ENCODE results near the gene TUBB6. TPM values are rescaled to one million over a fixed set of nuclear protein-coding genes. Genes with fewer than 3 reads are reported as not detected.

TUBB6 gene
- total RNA-seq, 1 experiment from 2014 or later: 33.5 TPM

DNA sequence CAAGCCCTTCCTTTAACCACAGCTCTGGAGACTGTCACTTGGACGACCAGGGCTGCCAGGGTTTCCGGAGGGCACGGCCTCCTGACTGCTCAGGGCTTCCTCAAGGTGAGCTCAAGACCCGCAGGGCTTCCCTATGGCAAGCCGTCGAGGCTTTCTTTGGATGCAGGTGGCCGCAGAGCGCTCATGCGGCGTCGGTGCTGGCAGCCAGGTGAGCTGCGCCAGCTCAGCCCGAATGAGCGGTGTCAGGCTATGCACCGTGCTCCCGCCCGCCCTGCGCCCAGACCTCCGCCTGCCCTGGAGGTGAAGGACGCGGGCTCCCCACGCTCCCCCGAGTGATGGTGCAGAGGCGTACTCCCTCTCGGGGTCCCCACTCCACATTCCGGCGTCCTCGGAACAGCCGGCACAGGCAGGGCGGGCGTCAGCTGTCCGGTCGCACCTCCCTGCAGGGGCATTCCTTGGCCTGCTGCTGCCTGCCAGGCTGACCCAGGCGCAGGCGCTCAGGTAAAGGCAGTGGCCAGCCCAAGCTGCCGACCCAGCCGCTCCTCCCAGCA lies 20.8 kb upstream of the TUBB6 start:
- in situ Hi-C loops (cut with HindIII; ENCODE audit: low pct_unique_long_range_greater_than_20kb, low sequenced_read_pairs): no loop called here
- DNase-seq (ENCODE audit: low read depth, low spot score): no peak

DNA sequence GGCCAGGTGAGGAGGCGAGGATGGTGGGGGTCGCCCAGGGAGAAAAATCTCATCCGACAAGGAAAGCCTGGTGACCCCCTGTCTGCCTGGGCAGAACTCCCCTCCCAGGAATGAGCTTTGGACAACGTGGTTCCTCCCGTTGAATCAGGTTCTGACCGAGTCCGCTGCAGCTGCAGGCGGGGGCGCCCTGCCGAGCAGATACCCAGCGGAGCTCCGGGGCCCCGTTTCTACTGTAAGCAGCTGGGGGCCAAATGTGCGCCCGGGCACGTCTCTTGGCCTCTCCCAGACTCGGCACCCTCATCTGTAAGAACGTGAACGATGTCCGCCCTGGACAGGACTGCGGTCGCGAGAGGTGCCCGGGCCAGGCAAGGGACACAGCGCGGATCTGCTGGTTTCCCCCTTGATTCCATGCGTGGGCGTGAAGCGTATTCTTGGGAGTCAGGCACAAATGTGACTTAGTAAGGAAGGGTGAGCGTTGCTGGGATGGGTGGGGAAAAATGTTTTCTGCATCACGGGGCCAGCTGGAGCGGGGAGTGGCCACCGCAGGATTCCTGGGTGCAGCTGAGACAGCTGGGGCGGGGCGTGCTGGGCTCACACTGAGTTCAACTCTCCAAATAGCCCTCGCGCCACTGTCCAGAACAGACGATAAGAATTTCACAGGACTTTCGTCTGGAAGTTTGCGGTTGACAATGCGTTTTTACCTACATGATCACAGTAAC lies 20.2 kb upstream of the TUBB6 start:
- no peak for DNase-seq (ENCODE audit: low read depth, low spot score)
- in situ Hi-C loops (cut with HindIII; ENCODE audit: low pct_unique_long_range_greater_than_20kb, low sequenced_read_pairs): no loop called here

DNA sequence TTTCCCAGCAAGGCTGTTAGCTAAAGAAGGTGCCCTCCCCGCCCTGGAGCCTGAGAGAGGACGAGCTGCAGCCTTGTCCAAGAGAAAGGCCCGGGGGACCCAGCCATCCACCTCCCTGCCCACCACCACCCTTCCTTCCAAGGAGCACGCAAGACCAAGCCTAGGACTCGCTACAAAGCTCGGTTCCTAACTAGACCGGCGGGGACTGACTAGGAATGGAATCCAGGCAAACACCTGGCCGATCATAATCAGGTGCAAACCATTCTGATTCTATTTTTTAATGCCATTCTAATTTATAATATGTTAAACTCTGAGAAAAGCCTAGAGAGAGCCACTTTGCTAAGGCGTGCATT lies 19.7 kb upstream of the TUBB6 start:
- in situ Hi-C loops (cut with HindIII; ENCODE audit: low pct_unique_long_range_greater_than_20kb, low sequenced_read_pairs): no loop called here
- no peak for DNase-seq (ENCODE audit: low read depth, low spot score)

DNA sequence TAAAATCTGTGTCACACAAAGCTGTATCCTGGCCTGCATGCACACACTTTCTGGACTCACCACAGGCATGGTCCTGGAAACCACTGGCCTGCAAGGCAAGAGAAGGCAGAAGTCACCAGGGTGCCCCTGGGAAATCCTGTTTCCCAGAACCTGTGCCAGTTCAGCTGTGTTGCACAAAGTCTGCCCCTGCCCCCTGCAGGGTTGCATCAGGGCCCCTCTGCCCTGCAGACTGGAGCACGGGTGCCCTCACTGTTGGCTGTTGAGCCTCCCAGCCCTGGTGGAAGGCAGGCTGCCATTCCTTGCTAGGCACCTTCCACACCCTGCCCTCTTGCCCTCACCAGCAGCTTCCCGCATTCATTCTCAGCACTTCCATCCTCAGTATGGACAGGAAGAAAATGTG lies 18.0 kb upstream of the TUBB6 start:
- DNase-seq (ENCODE audit: low read depth, low spot score): no peak
- in situ Hi-C loops (cut with HindIII; ENCODE audit: low pct_unique_long_range_greater_than_20kb, low sequenced_read_pairs): no loop called here

DNA sequence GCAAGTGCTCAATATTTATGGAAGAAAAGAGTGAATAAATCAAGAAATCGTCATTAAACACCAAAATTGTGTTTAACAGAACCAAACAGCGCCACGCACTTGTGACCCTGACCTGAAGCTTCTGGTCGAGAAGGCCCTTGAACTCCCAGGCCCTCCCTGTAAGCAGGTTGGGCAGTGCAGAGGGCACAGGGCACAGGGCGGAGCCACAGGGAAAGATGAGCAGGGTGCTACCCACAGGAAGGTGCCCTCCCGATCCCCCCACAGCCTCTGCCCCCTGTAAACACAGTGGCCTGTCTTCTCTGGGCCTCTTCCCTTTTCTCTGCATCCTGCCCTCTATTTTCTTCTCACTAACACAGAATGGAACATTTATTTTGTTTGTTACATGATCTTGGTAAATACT lies 16.9 kb upstream of the TUBB6 start:
- no peak for DNase-seq (ENCODE audit: low read depth, low spot score)
- in situ Hi-C loops (cut with HindIII; ENCODE audit: low pct_unique_long_range_greater_than_20kb, low sequenced_read_pairs): no loop called here

DNA sequence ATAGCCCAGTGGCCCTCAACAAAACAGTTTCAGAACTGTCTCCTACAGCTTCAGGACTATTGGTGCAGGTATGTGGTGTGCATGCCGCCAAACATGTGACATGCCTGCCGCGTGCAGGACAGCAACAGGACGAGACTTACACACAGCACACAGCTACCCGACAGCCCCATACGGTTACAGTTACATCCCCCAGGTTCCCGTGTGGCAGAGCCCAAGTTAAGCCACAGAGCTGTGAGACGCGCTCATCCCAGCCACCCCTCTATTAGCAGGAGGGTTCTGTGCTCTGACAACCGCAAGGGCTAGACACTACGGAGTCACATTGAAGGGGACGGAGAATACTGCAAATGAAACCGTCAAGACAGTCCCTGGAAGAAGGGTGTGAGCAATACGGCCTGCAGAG lies 16.4 kb upstream of the TUBB6 start:
- in situ Hi-C loops (cut with HindIII; ENCODE audit: low pct_unique_long_range_greater_than_20kb, low sequenced_read_pairs): no loop called here

DNA sequence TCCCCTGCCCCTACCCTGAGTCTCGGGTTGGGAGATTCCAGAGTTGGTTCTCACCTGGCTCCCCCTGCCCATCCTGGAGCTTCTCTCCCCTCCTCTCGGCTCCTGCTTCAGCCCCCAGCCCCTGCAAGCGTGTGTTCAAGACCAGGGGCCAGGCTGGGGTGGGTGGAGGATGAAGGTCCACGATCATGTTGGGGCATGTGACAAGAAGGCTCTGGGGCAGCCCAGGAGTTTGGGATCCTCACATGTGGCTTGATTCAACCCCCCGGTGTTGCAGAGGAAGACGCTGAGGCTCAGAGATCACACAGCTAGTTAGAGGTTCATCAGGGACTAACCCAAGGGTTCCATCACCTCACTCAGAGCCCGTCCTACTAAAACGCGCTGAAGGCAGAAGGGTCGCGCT lies 14.2 kb upstream of the TUBB6 start:
- in situ Hi-C loops (cut with HindIII; ENCODE audit: low pct_unique_long_range_greater_than_20kb, low sequenced_read_pairs): no loop called here
- no peak for DNase-seq (ENCODE audit: low read depth, low spot score)

More for the DNA sequence above, 16.4 kb upstream of the TUBB6 start:
- DNase-seq (ENCODE audit: low read depth, low spot score): no peak

DNA sequence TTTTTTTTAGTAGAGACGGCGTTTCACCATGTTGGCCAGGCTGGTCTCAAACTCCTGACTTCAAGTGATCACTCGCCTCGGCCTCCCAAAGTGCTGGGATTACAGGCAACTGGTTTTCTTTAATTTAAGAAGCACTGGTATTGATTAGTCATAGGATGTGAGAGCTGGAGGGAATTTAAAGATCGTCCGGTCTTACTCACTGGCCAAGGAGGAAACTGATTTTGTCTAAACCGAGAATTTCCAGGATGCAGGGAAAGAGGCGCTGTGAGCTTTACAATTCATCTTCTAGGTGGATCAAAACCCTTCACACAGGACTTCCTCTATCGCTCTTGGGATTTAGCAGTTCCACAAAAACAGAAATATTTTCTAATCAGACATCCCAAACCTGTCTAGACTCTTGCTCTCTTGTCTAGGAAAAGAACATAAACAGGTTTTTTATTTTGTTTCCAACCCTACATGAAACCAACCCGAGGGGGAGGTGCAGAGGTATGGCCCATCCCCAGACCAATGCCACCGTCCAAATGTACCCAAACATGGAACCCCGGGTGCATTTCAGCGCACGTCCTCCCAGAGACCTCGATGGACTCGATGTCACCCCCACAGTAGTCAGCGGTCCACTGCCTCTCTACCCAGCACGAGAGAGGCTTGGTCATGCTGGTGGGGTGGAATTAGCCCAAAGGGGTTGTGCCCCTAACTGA lies 12.5 kb upstream of the TUBB6 start:
- DNase-seq (ENCODE audit: low read depth, low spot score): no peak
- in situ Hi-C loops (cut with HindIII; ENCODE audit: low pct_unique_long_range_greater_than_20kb, low sequenced_read_pairs): no loop called here

DNA sequence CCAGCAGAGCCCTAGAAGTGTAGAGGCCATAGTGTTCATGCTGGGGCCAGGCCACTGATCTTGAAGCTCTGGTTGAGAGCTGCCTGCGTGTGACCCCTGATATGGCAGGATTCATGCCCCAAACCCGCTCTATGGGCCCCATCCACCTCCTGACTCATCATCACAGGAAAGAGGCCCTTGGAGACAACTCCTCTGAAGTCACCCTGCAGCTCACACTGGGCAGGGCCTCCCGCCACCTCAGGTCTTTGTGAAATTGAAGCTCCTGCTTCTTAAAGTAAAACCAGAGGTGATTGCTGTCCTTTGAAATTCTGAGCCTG lies 12.0 kb upstream of the TUBB6 start:
- in situ Hi-C loops (cut with HindIII; ENCODE audit: low pct_unique_long_range_greater_than_20kb, low sequenced_read_pairs): no loop called here
- no peak for DNase-seq (ENCODE audit: low read depth, low spot score)

DNA sequence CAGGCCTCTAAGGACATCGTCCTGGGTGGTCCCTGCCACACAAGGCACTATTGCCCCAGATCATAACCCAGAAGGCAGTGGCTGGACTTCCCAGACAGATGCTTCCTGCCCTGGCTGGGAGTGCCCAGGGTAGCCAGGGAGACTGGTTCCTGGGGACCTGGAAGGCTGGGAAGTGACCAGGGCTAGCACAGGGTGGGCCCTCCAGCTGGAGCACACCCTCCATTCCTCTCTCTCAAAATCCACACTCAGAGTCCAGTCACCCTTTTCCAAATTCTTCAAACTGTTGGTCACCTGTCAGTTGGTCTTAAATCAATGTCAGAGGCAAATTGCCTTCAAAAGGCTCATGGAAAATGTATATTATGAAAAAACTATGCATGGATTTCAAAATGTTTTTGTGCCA lies 11.6 kb upstream of the TUBB6 start:
- DNase-seq (ENCODE audit: low read depth, low spot score): no peak
- in situ Hi-C loops (cut with HindIII; ENCODE audit: low pct_unique_long_range_greater_than_20kb, low sequenced_read_pairs): no loop called here

DNA sequence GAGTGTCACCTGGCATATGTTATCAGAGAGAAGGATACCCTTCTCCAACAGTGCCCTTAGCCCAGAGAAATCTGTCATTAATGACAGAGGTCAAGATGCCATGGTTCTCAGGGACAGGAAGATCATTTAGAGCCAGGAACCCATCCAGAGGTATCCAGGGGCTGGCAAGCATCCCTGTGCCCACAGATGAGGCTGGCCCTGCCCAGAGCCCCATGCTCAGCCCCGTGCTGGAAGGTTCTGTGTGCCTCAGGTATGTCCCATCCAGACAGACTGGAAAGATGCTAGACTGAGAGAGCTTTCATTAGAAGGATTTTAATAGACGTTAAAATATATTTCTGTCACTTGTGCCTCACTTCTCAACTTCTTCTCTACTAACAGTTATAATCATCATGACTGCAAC lies 8.2 kb upstream of the TUBB6 start:
- in situ Hi-C loops (cut with HindIII; ENCODE audit: low pct_unique_long_range_greater_than_20kb, low sequenced_read_pairs): no loop called here

DNA sequence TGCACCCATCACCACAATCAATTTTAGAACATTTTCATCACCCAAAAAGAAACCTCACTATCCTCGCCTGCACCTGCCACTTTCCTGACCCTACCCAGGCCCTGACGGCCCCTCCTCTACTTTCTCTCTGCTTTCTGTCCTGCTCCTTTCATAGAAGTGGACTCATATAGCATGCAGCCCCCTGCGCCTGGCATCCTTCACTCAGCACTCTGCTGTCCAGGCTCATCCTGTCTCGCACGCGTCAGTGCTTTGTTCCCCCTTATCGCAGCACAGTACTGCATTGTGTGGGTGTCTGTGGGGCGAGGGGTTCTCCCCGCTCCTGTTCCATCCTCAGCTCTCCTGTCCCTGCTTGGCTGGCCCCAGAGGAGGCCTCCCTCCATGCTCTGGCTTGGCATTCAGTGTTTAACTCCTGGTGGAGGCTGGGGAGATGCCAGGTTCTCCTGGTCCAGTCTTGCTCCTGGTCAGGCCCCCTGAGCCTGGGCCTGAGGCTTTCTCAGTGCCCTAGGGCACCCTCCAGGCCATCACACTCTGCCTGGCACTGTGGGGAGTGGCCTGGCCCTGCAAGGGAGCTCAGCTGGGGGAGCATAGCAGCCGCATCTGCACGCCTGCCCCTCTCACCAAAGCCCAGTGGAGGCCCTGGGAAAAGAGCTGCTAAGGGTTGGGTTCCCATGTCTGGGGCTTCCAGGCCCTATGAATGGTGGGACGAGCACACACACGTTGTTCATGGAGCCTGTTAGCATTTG lies 6.6 kb upstream of the TUBB6 start:
- no peak for DNase-seq (ENCODE audit: low read depth, low spot score)
- in situ Hi-C loops (cut with HindIII; ENCODE audit: low pct_unique_long_range_greater_than_20kb, low sequenced_read_pairs): no loop called here

More for the DNA sequence above, 8.2 kb upstream of the TUBB6 start:
- DNase-seq (ENCODE audit: low read depth, low spot score): no peak

DNA sequence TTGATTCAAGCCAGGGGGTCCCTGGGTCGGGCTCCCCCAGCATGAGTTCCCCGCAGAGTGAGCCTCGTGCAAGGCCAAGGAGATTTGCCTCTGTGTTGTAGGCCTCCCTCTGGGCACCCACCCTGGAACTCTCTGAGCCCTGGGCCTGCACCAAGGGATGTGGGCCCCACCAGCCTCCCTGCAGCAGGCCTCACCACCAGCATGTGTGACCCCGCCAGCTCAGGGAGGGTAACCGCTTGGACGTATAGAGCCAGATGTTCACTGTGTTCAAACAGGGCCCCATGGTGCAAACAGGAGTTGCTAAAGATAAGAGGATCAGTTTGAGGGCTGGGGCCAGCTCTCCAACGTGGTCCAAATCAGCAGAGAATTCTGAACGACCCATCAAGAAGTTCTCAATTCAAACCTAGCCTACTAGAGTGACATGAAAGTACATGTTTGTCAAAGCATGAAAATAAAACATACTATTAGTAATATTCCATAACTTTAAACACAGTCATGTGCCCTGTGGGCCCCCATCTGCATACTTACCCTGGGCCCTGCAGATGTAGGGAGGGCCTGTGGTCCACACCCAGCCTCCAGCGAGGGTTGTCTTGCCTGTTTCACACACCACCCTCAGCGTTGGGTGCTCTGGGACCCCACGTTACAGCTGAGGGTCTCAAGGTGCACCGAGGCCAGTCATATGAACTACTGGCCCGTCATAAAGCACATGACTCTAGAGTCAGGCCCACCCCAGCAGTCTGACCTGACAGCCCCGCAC lies 5.5 kb upstream of the TUBB6 start:
- no peak for DNase-seq (ENCODE audit: low read depth, low spot score)
- in situ Hi-C loops (cut with HindIII; ENCODE audit: low pct_unique_long_range_greater_than_20kb, low sequenced_read_pairs): no loop called here

DNA sequence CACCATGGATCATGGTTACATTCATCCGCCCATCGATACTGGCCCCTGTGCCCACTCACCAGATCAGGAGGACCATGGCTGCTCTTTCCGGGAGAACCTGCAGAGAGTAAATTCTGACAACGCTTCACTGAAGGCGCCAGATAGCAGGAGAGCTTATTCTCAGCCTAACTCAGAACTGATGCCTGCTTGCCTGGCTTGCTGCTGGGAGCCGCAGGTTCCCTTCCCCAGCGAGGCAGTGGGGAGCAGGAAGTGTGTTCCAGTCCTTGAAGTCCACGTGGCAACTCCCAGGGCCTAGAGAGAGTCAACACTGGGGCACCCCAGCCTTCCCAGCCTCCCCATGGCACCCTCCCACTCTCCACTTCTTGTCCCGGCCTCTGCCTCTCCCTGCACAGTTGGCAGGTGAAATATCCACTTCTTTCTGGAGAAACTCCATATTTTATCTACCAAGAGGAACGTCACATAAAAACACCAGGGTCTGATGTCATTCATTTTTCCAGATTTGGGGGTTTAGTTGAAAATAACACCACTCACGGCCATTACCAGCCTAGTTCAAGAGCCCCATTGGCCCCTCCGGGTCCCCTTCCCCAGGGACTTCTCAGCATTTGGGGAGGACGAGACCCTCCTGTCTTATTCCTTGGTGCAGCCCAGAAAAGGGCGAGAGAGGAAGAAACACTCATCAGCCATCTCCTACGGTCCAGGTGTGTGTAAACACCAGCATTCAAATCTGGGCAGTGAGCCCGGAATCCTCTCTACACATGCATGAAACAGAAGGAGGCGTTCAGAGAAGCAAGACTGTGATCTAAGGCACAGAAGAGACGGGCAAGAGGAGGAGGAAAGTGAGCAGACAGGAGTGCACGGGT lies 3.5 kb upstream of the TUBB6 start:
- in situ Hi-C loops (cut with HindIII; ENCODE audit: low pct_unique_long_range_greater_than_20kb, low sequenced_read_pairs): no loop called here
- DNase-seq (ENCODE audit: low read depth, low spot score): no peak

DNA sequence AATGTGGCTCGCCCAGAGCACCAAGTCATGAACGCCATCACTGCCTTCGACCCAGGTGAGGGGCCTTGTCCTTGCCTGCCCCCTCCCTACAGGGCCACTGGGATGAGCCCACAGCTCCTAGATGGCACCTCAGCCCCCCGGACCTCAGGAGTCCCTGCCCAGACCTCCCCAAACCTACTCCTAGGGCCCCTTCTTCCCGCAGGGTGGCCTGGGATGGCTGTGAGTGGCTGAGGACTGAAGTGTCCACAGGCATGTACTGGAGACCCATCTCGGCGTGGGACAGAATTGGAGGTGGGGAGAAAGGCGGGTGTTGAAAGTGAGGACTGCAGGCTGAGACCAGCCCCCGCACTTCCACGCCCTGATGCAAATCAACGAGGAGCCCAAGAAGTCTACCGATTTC lies 2.8 kb upstream of the TUBB6 start:
- no peak for DNase-seq (ENCODE audit: low read depth, low spot score)
- in situ Hi-C loops (cut with HindIII; ENCODE audit: low pct_unique_long_range_greater_than_20kb, low sequenced_read_pairs): no loop called here

DNA sequence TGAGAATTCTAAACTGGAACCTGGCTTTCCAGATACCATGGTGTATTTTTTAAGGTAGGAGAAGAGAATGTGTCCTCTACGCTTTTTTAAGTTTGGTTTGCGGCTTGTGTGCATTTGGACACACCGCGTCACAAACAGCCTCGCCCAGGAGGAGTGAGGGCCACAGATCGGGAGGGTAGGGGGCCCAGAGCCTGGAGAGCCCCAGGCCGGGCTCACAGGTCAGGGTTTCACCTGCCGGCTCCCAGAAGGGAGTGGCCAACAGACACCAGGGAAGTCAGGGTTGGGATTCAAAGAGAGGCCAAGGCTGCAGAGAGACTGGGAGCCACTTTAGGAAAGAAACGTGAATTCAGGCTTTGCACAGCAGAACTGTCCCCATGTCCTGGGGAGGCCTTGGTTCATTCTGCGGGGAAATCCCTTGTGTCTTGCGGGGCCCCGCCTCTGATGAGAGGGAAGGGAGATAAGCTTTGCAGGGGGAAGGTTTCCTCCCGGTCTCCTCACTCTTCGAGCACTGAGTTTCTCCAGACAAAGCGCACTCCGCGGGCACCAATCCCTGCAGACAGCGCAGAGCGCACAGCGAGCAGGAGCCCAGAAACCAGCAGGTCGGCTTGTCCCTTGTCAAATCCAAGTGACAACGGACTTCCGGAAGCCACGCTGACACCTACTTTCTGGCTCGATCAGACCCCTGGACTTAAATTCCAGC lies 2.0 kb upstream of the TUBB6 start:
- in situ Hi-C loops (cut with HindIII; ENCODE audit: low pct_unique_long_range_greater_than_20kb, low sequenced_read_pairs): no loop called here
- no peak for DNase-seq (ENCODE audit: low read depth, low spot score)
